ENCODE data around the gene ITIH4. TPM values are rescaled to one million over a fixed set of nuclear protein-coding genes. Genes with fewer than 3 reads are reported as not detected.

ITIH4 gene
- total and polyA plus RNA-seq, 10 of the 15 experiments (the other 5 are each of a cell fraction or from before 2014, with no cell fraction given), result 0.64 to 4.1 (median 1.3) TPM

- TF ChIP-seq ASH2L (IDR thresholded peaks at IDR 0.05; ENCODE audit: borderline replicate concordance, low read depth) (no peak), CTCF (IDR thresholded peaks at IDR 0.05 in 2 of 3, conservative IDR thresholded peaks at IDR 0.05 in 1 of 3; ENCODE audit: control insufficient read depth in 2 of 3, extremely low read depth in 1 of 3, insufficient read depth in 1 of 3, low read depth in 3 of 3, low read length in 3 of 3) (peak; percentile 52 to 84 (median 66)), SUPT20H (IDR thresholded peaks at IDR 0.05; ENCODE audit: borderline replicate concordance, control insufficient read depth, low read depth, low read length) (no peak), HDAC6 (IDR thresholded peaks at IDR 0.05; ENCODE audit: unreplicated experiment) (no peak), DPF2 (IDR thresholded peaks at IDR 0.05) (no peak), MXI1 (IDR thresholded peaks at IDR 0.05; ENCODE audit: low read depth, low read length) (no peak)
Observed at GRCh38 chr3:52820736-52821135, 9.7 kb downstream of the ITIH4 start (continued).

GRCh38 chr3:52819936-52820335 lies 10.5 kb downstream of the ITIH4 start:
- RAD21 ChIA-PET (ENCODE audit: unreplicated experiment), result interaction anchor here (2.2 kb wide), 1 partner anchor 78 kb away, joined by 8 read pairs; no protein-coding TSS in a partner anchor
- FAIRE-seq (no peak), ATAC-seq (no peak), DNase-seq (ENCODE audit: low read depth, low spot score) (no peak)
- CTCF ChIA-PET, result interaction anchor here (1.2 to 2.6 kb wide), 7 partner anchors 19 to 129 kb away, joined by 3 to 25 read pairs (median 6); no protein-coding TSS in a partner anchor
- SMC1A ChIA-PET (ENCODE audit: uncharacterized antibody, unreplicated experiment), result interaction anchor here (1.4 kb wide), 1 partner anchor 77 kb away, joined by 4 read pairs; no protein-coding TSS in a partner anchor
- in situ Hi-C loops (cut with MboI) (no loop called here), intact Hi-C loops (cut with micrococcal nuclease; ENCODE audit: unreplicated experiment) (loop anchor here (1.0 kb wide), 1 partner anchor 78 kb away; no protein-coding TSS in a partner anchor)
- Histone ChIP-seq H3K9me3 (replicated peaks; ENCODE audit: control insufficient read depth, insufficient read depth, low read length) (no peaks in the 10 kb centered on the region), H3K27ac (ENCODE audit: control insufficient read depth, insufficient read depth) (no peak overlapping the region), H2AFZ (ENCODE audit: control insufficient read depth, low read depth, low read length) (no peak overlapping the region), H3K36me3 (ENCODE audit: control insufficient read depth in 2 of 2, insufficient read depth in 2 of 2, low read length in 1 of 2) (no peaks in the 10 kb centered on the region), H3K27me3 (replicated peaks in 1 of 2; ENCODE audit: control insufficient read depth in 2 of 2, insufficient read depth in 2 of 2, low read length in 1 of 2) (no peaks in the 10 kb centered on the region), H3K4me3 (no peak overlapping the region), H3K79me2 (ENCODE audit: control insufficient read depth, insufficient read depth, low read length) (no peaks in the 10 kb centered on the region), H3K4me2 (ENCODE audit: control insufficient read depth, insufficient read depth) (no peak overlapping the region), H3K4me1 (ENCODE audit: control insufficient read depth, insufficient read depth, low read length) (no peaks in the 10 kb centered on the region), H4K20me1 (ENCODE audit: control insufficient read depth, insufficient read depth) (no peaks in the 10 kb centered on the region), H3K9ac (ENCODE audit: control insufficient read depth, insufficient read depth, low read length) (no peak overlapping the region)
- TF ChIP-seq SUPT20H (IDR thresholded peaks at IDR 0.05; ENCODE audit: borderline replicate concordance, control insufficient read depth, low read depth, low read length), result no peak
- no peak for TF ChIP-seq ZBTB11 (CRISPR knock-in tag; IDR thresholded peaks at IDR 0.05)
- no peak for TF ChIP-seq ASH2L (IDR thresholded peaks at IDR 0.05; ENCODE audit: borderline replicate concordance, low read depth)
- no peak for TF ChIP-seq BCL3 (IDR thresholded peaks at IDR 0.05; ENCODE audit: borderline replicate concordance, insufficient read depth, low read depth, low read length, poor library complexity, severe bottlenecking)
- 3% methylated on average over 2 of the region's 2 CpGs for WGBS (ENCODE audit: insufficient coverage, insufficient replicate concordance, low lambda C conversion rate, missing lambda C conversion rate)
- POLR2A ChIA-PET, result no interaction called here
- no TSS peak for BruUV-seq (replicated peaks)

All from GM12878 (cell line).